Hepatocyte (in vitro differentiated cells): ENCODE measurements around the gene NXNL2.

ENCODE experiments used
- CTCF ChIP-seq: fragments of 200-600 bp; sonication (generic); IDR thresholded peaks from 2 replicates; pipeline ENCODE4 v1.5.1; 2016; ENCODE audit warnings: antibody characterized with exemption, mild to moderate bottlenecking; ENCODE audit not compliant: poor library complexity
- EZH2 ChIP-seq: fragments of 200-600 bp; sonication (generic); IDR thresholded peaks from 2 replicates; pipeline ENCODE4 v1.6.1; 2016; ENCODE audit warnings: antibody characterized with exemption, mild to moderate bottlenecking, borderline replicate concordance
- EZH2phosphoT487 ChIP-seq: fragments of 200-600 bp; sonication (generic); IDR thresholded peaks from one replicate; pipeline ENCODE4 v1.6.1; 2018; ENCODE audit warnings: antibody characterized with exemption, mild to moderate bottlenecking, low read depth, moderate library complexity; ENCODE audit not compliant: unreplicated experiment, severe bottlenecking

GRCh38 chr9:88577256-88578120 lies 42.5 kb downstream of the NXNL2 start:
- TF ChIP-seq CTCF (no peak), EZH2 (no peak), EZH2phosphoT487 (no peak)
